Measurements from ENCODE around the gene CASR.

DNA sequence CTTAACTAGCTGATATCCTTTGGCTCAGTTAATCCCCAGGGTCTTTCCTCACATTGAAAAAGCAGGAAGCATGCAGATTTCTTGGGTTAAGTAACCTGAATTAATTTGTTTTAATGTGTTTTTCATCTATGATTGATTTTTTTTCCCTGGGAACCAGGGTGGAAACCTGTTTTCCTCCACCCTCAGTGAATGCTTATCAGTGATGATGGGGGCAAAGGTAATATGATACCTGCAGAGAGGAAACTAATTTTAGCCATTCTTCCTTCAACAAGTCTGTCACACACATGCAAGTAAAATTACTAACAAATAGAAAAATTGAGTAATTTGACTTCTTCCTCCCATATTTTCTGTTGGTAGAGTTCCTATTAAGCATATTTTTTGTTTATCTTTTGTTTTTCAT lies 5.9 kb downstream of the CASR start:
- TF ChIP-seq EZH2 (IDR thresholded peaks at IDR 0.05; ENCODE audit: low read length, unreplicated experiment) = no peak
- TF ChIP-seq CTCF (conservative IDR thresholded peaks at IDR 0.05; ENCODE audit: low read depth, low read length) = no peak

Data from PC-3 (cell line).